ENCODE data around the gene PMVK.

Gene PMVK

DNA sequence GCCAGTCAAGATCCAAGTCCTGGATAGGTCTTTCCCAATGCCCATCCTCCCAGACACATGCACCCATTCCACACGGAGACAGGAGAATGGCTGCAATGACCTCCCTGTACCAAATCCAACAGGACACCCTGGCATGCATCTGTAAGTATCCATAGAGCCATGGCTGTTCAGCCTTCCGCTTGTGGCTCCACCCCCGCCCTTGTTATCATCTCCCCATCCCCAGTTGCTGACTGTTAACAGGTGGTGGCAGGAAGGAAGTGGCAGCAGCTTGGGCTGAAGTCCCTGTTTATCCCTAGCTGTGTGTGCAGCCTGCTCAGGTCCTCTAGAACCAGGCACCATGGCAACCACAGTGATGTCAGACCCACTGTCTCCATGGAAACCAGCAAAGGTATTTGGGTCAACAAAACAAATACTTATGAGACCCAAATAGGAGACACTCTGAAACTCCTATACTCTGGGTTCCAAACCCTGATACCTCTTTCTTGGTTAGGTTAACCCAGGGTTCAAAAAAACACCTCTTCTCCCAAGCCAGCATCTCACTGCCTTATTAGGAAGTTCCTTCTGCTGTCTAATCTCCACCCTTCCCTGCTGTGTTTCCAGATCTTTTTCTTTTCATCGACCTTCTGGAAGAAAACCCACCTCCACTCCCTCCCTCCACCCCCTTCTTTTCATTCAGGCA is 18.7 kb upstream of the PMVK start:
- peak overlapping the region; percentile 80 to 84 for H3K27ac ChIP-seq
- peak; percentile 85 for DNase-seq (ENCODE audit: low spot score)
- TF ChIP-seq, protein P1, sequence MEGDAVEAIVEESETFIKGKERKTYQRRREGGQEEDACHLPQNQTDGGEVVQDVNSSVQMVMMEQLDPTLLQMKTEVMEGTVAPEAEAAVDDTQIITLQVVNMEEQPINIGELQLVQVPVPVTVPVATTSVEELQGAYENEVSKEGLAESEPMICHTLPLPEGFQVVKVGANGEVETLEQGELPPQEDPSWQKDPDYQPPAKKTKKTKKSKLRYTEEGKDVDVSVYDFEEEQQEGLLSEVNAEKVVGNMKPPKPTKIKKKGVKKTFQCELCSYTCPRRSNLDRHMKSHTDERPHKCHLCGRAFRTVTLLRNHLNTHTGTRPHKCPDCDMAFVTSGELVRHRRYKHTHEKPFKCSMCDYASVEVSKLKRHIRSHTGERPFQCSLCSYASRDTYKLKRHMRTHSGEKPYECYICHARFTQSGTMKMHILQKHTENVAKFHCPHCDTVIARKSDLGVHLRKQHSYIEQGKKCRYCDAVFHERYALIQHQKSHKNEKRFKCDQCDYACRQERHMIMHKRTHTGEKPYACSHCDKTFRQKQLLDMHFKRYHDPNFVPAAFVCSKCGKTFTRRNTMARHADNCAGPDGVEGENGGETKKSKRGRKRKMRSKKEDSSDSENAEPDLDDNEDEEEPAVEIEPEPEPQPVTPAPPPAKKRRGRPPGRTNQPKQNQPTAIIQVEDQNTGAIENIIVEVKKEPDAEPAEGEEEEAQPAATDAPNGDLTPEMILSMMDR (IDR thresholded peaks at IDR 0.05): no peak
- H3K4me3 ChIP-seq: peak overlapping the region; percentile 72

DNA sequence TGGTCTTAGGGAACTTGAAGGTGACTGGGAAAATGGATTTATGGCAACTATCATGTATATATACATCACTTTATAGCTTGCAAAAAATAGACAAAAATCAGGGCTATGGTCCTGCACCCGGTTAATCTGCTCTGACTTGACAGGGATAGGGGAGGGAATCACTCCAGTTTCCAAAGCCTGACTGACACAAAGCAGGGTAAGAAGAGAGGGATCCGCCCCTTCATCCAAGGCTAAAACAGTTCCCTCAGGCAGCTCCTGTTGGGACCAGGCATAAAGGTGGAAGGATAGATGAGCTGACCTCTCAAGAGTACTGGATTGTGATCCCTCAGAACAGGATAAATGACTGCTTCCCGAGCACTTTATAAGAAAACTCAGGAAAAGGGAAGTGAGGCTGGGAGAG is 18.0 kb upstream of the PMVK start:
- Histone ChIP-seq H3K27ac (peak overlapping the region in 1 of 2 donors; percentile 84), H3K4me3 (peak overlapping the region; percentile 72)
- TF ChIP-seq, protein P1 (IDR thresholded peaks at IDR 0.05): no peak
- DNase-seq (ENCODE audit: low spot score): no peak

DNA sequence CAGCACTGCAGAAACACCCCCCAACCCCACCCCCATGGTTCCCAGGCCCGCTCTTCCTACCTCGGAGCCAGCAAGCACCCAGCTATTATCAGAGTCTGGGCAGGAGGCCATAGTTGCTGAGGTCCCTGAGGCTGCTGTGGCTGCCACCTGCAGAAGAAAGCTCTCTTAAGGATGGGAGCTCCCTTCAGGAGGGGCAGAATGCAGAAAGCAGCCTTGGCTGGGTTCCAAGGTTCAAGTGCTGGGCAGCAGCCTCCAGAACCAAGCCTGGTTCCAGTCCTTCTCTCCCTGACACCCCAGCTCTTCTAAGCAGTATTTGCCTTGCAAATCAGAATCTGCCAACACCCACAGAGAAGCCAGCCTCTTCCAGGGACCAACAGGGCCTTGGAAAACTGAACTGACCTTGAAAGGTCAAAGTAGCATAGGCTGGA is 17.1 kb upstream of the PMVK start:
- no peak for DNase-seq (ENCODE audit: low spot score)
- H3K4me3 ChIP-seq: peak overlapping the region; percentile 72
- H3K27ac ChIP-seq: no peak overlapping the region
- TF ChIP-seq, protein P1 (IDR thresholded peaks at IDR 0.05): no peak

DNA sequence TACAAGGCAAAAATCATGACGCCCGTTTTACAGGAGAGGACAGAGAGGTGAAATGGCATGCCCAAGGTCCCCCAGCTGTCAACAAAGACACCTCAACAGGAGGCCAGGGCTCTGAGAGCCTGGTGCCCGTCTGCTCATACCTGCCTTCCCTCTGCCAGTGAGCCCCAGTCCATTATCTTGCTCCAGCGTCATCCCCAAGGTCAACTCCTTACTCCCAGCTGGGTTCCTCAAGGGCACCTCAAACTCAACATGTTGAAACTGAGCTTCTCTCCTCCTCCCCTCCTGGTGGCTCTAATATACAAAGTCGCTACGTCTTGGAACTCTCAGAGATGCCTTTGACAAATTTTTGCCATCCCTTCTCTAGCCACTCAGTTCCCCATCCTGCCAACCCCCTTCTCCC is 16.1 kb upstream of the PMVK start:
- Histone ChIP-seq H3K27ac (no peak overlapping the region), H3K4me3 (no peak overlapping the region)
- TF ChIP-seq, protein P1 (IDR thresholded peaks at IDR 0.05): no peak
- no peak for DNase-seq (ENCODE audit: low spot score)

DNA sequence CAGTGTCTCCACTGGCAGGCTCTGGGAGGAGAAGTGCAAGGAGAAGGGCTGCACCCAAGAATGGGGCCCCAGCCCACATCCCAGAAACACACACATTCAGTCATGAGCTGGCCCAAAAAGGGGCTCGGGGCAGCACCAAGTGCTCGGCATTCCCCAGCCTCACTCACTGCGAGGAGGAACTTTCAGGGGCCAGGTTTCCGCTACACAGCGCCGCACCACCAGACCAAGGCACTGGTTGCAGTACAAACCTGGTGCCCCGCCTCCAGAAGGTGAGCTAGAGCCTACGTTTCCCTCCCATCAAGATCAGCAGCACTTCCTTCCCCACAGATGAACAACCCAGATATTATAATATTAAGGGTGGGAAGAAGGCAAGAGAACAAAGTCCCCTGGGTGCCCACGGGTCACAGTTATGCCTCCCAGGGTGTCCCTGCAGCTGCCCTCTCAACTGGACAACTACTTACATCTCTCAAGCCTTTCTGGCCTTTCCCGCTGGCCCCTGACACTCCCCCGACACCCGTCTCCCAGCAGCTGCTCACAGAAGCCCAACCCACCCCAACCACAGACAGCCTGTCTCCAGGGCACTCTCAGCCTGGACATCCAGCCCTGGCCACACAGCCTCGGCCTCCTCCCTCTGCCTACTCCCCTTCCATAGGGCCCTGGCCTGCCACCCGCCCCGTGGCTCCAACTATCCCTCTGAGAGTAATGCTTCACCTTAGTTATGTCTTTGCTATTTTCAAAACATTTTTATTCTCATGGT is 15.6 kb upstream of the PMVK start:
- TF ChIP-seq, protein P1 (IDR thresholded peaks at IDR 0.05): no peak
- Histone ChIP-seq H3K4me3 (no peak overlapping the region), H3K27ac (no peak overlapping the region)
- DNase-seq (ENCODE audit: low spot score): no peak

DNA sequence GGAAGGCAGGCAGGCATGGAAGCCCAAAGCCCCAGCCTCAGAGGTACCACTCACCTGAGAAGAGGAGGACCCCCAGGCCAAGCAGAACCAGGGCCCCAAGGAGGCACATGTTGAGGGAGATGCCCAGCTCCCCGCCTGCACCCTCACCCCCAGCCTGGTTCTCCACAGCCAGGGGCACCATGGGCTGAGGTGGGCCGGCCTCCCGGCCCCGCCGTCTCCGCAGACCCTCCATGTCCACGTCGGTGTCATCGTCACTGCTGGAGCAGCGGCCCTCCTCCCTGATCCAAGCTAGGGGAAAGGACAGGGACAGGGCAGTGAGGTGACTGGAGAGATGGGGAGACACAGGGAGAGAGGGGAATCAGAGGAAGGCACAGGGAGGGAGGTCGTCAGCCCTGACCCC is 11.6 kb upstream of the PMVK start:
- DNase-seq (ENCODE audit: low spot score): no peak
- TF ChIP-seq, protein P1 (IDR thresholded peaks at IDR 0.05): no peak
- Histone ChIP-seq H3K4me3 (no peak overlapping the region), H3K27ac (no peak overlapping the region)

Data from coronary artery (tissue), 2 donors.